ENCODE measurements around the gene PHLDA3.

DNA sequence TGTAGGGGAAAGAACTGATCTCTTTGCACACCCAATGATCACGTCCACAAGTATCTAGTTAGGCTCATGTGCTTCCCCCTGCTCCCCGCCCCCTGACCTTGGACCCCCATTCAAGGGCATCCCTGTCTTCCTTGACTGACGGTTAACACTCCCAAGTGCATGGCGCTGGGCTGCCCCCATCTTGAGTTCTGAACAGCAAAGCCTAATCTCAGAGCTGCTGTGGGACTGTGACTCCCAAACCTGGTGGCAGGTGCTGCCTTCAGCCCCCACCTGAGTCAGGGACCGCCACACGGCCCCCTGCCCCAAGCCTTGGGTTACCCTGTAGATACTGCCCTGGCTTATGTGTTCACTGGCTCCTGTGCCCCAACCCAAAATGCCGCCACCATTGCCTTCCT lies 48.4 kb downstream of the PHLDA3 start:
- TF ChIP-seq, protein P1, sequence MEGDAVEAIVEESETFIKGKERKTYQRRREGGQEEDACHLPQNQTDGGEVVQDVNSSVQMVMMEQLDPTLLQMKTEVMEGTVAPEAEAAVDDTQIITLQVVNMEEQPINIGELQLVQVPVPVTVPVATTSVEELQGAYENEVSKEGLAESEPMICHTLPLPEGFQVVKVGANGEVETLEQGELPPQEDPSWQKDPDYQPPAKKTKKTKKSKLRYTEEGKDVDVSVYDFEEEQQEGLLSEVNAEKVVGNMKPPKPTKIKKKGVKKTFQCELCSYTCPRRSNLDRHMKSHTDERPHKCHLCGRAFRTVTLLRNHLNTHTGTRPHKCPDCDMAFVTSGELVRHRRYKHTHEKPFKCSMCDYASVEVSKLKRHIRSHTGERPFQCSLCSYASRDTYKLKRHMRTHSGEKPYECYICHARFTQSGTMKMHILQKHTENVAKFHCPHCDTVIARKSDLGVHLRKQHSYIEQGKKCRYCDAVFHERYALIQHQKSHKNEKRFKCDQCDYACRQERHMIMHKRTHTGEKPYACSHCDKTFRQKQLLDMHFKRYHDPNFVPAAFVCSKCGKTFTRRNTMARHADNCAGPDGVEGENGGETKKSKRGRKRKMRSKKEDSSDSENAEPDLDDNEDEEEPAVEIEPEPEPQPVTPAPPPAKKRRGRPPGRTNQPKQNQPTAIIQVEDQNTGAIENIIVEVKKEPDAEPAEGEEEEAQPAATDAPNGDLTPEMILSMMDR (IDR thresholded peaks at IDR 0.05; ENCODE audit: insufficient read depth, low read length), result no peak
- TF ChIP-seq, protein P2, sequence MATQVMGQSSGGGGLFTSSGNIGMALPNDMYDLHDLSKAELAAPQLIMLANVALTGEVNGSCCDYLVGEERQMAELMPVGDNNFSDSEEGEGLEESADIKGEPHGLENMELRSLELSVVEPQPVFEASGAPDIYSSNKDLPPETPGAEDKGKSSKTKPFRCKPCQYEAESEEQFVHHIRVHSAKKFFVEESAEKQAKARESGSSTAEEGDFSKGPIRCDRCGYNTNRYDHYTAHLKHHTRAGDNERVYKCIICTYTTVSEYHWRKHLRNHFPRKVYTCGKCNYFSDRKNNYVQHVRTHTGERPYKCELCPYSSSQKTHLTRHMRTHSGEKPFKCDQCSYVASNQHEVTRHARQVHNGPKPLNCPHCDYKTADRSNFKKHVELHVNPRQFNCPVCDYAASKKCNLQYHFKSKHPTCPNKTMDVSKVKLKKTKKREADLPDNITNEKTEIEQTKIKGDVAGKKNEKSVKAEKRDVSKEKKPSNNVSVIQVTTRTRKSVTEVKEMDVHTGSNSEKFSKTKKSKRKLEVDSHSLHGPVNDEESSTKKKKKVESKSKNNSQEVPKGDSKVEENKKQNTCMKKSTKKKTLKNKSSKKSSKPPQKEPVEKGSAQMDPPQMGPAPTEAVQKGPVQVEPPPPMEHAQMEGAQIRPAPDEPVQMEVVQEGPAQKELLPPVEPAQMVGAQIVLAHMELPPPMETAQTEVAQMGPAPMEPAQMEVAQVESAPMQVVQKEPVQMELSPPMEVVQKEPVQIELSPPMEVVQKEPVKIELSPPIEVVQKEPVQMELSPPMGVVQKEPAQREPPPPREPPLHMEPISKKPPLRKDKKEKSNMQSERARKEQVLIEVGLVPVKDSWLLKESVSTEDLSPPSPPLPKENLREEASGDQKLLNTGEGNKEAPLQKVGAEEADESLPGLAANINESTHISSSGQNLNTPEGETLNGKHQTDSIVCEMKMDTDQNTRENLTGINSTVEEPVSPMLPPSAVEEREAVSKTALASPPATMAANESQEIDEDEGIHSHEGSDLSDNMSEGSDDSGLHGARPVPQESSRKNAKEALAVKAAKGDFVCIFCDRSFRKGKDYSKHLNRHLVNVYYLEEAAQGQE (IDR thresholded peaks at IDR 0.05; ENCODE audit: insufficient replicate concordance, low read depth), result no peak
- TF ChIP-seq POLR2AphosphoS5 (IDR thresholded peaks at IDR 0.05; ENCODE audit: low read depth) (no peak), GABPA (IDR thresholded peaks at IDR 0.05; ENCODE audit: low read depth) (no peak)

Data from HL-60 (cell line).